ENCODE data around the gene ZNF587. TPM values are rescaled to one million over a fixed set of nuclear protein-coding genes. Genes with fewer than 3 reads are reported as not detected.

Gene ZNF587
- total and polyA plus RNA-seq, 2 donors from 2014 or later: 3.7 to 37.3 TPM

- DNase-seq (peak in 1 of 5 donors; percentile 25), FAIRE-seq (no peak)
- Histone ChIP-seq H3K36me3 (ENCODE audit: control insufficient read depth in 2 of 3, insufficient read depth in 3 of 3, low read length in 3 of 3) (no peaks in the 10 kb centered on the region), H3K9me3 (ENCODE audit: control insufficient read depth in 2 of 3, insufficient read depth in 1 of 3, low read length in 3 of 3) (no peaks in the 10 kb centered on the region), H3K27me3 (ENCODE audit: control insufficient read depth, insufficient read depth, low read length) (no peaks in the 10 kb centered on the region), H3K9ac (ENCODE audit: low read length in 3 of 3) (no peak overlapping the region), H3K4me3 (ENCODE audit: low read length in 3 of 3) (no peak overlapping the region), H3K27ac (ENCODE audit: low read depth in 2 of 2, low read length in 2 of 2) (no peak overlapping the region), H3K4me1 (ENCODE audit: control insufficient read depth in 2 of 3, insufficient read depth in 2 of 3, low read depth in 1 of 3, low read length in 3 of 3) (peaks cover 0 to 3% (median 0%) of the 10 kb centered on the region in 3 donors)
- TF ChIP-seq CTCF (IDR thresholded peaks at IDR 0.05; ENCODE audit: borderline replicate concordance, extremely low read depth, insufficient read depth): no peak
- intact Hi-C loops (cut with DNase I): no loop called here
Measured at GRCh38 chr19:57900311-57900710, 50.7 kb downstream of the ZNF587 start.

DNA sequence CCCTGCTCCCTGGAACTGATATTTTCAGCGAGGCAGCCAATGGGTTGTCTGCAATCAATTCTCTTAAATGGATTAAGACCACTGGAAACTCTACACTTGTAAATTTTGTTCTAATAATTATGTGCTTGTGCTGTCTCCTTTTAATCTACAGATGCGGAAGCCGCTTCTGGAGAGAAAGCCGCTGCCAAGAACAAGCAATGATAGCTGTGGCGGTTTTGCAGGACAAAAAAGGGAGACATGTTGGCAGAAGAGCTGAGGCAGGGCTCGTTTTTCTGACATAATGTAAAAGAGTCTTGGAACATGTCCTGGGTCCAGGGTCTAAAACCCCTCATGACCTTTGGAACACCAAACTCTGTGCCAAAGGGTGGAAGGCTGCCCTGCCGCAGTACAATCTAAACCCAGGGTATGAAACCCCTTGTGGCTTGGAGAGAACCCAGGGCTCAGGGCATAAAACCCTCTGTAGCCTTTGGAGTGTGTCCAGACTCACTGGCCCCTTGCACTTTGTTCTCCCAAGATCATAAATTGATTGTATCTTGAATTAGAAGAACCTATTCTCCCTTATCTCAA, 54.0 kb downstream of the ZNF587 start:
- DNase-seq: no peak

DNA sequence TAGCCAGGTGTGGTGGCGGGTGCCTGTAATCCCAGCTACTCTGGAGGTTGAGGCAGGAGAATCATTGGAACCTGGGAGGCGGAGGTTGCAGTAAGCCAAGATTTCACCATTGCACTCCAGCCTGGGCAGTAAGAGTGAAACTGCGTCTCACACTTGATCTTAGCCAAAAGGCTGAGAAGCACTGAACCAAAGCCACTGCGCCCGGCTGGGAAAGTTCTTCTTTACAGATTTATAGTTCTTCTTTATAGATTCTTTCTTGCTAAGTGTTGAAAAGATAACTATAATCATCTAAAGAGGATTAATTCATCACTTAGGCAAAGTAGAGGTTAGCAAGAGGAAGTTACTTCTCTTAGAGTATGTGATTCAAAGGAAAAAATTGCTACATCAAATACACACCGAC, 55.6 kb downstream of the ZNF587 start:
- no peak overlapping the region for H3K27ac ChIP-seq (ENCODE audit: low read depth in 2 of 2, low read length in 2 of 2)
- H3K4me3 ChIP-seq (ENCODE audit: low read length in 3 of 3): no peak overlapping the region
- intact Hi-C loops (cut with DNase I): no loop called here
- H3K9me3 ChIP-seq (ENCODE audit: control insufficient read depth in 2 of 3, insufficient read depth in 1 of 3, low read length in 3 of 3): no peaks in the 10 kb centered on the region
- H3K4me1 ChIP-seq (ENCODE audit: control insufficient read depth in 2 of 3, insufficient read depth in 2 of 3, low read depth in 1 of 3, low read length in 3 of 3): peaks cover 0 to 3% (median 0%) of the 10 kb centered on the region in 3 donors
- no peaks in the 10 kb centered on the region for H3K27me3 ChIP-seq (ENCODE audit: control insufficient read depth, insufficient read depth, low read length)
- no peak overlapping the region for H3K9ac ChIP-seq (ENCODE audit: low read length in 3 of 3)
- DNase-seq (no peak), FAIRE-seq (no peak)
- no peak for TF ChIP-seq CTCF (IDR thresholded peaks at IDR 0.05; ENCODE audit: borderline replicate concordance, extremely low read depth, insufficient read depth)
- H3K36me3 ChIP-seq (ENCODE audit: control insufficient read depth in 2 of 3, insufficient read depth in 3 of 3, low read length in 3 of 3): peaks cover 2 to 8% (median 5%) of the 10 kb centered on the region in 3 donors

More for the DNA sequence above, 54.0 kb downstream of the ZNF587 start:
- H3K27ac ChIP-seq (ENCODE audit: low read depth in 2 of 2, low read length in 2 of 2): peak overlapping the region in 1 of 2 donors; percentile 16
- TF ChIP-seq CTCF (IDR thresholded peaks at IDR 0.05; ENCODE audit: borderline replicate concordance, extremely low read depth, insufficient read depth): no peak
- no peaks in the 10 kb centered on the region for H3K27me3 ChIP-seq (ENCODE audit: control insufficient read depth, insufficient read depth, low read length)
- peak overlapping the region in 1 of 3 donors; percentile 22 for H3K9ac ChIP-seq (ENCODE audit: low read length in 3 of 3)
- H3K36me3 ChIP-seq (ENCODE audit: control insufficient read depth in 2 of 3, insufficient read depth in 3 of 3, low read length in 3 of 3): peaks cover 2 to 8% (median 3%) of the 10 kb centered on the region in 3 donors
- intact Hi-C loops (cut with DNase I): no loop called here
- no peak for FAIRE-seq
- H3K4me3 ChIP-seq (ENCODE audit: low read length in 3 of 3): peak overlapping the region in 2 of 3 donors; percentile 10 to 33
- H3K9me3 ChIP-seq (ENCODE audit: control insufficient read depth in 2 of 3, insufficient read depth in 1 of 3, low read length in 3 of 3): no peaks in the 10 kb centered on the region
- H3K4me1 ChIP-seq (ENCODE audit: control insufficient read depth in 2 of 3, insufficient read depth in 2 of 3, low read depth in 1 of 3, low read length in 3 of 3): peaks cover 0 to 3% (median 0%) of the 10 kb centered on the region in 3 donors

All from kidney (tissue), 14 donors.